ENCODE results near the gene PPM1D.

DNA sequence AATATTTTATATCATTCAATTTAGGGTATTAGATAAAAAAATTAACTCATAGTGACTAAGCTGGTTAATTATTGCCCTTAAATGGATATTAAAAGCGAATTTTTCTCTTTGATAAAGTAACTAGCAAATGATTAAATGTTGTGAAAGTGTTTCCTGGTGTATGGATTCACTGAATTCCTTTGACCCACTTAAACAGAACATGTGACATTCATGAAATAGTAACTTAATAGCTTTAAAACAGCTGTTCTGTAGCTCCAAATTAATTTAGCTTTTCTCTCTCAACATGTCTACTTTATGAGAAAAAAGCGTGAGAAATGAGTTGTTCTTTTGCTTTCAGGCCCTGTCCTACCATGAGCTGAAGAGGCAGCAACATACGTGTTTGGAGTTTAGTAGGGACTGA is 37.6 kb upstream of the PPM1D start:
- TF ChIP-seq POLR2AphosphoS5 (IDR thresholded peaks at IDR 0.05; ENCODE audit: borderline replicate concordance, low read depth, low read length) = no peak
- no peak for TF ChIP-seq EZH2 (IDR thresholded peaks at IDR 0.05)
